ENCODE data around the gene NEU3.

GRCh38 chr11:74948898-74949752 lies 39.6 kb upstream of the NEU3 start, which contains the start of the genes SPCS2 and XRRA1:
- TF ChIP-seq POLR2A (IDR thresholded peaks at IDR 0.05) = peak; percentile 76
- TF ChIP-seq POLR2AphosphoS5 (IDR thresholded peaks at IDR 0.05) = peak; percentile 99

Measured in prostate gland (tissue), 1 donor.